HL-60 (cell line): ENCODE measurements around the gene GNPTAB.

Experiments
- GABPA ChIP-seq: IDR thresholded peaks from 2 replicates; pipeline ENCODE4 v1.6.1; 2012; ENCODE audit warnings: low read depth
- POLR2AphosphoS5 ChIP-seq: IDR thresholded peaks from 2 replicates; pipeline ENCODE4 v1.6.1; 2012; ENCODE audit warnings: low read depth
- REST ChIP-seq: IDR thresholded peaks from 2 replicates; pipeline ENCODE4 v1.6.1; 2012; ENCODE audit warnings: low read depth; ENCODE audit not compliant: insufficient replicate concordance
- TF ChIP-seq, protein P1 (sequence below): IDR thresholded peaks from one replicate; pipeline ENCODE4 v1.5.1; 2011; ENCODE audit warnings: low read length, control low read depth, inconsistent platforms; ENCODE audit not compliant: insufficient read depth

DNA sequence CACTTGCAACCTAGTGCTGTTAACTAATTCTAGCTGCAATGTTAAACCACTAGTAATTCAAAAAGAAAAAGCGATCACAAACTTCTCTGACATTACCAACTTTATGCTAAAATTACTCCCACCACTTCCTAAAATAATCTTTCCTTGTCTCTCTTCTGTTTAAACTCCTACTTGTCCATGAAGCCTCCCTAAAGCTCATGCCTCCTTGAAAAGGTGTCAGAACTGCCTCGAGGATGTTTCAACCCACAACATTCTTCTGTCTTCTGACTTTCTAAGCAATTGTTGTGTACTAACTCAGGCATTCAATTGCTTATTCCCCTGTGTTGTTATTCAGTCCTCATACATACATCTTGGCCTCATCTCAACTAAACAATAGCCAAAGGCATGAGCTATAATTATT is 5.9 kb downstream of the GNPTAB start:
- no peak for TF ChIP-seq REST
- TF ChIP-seq, protein P1, sequence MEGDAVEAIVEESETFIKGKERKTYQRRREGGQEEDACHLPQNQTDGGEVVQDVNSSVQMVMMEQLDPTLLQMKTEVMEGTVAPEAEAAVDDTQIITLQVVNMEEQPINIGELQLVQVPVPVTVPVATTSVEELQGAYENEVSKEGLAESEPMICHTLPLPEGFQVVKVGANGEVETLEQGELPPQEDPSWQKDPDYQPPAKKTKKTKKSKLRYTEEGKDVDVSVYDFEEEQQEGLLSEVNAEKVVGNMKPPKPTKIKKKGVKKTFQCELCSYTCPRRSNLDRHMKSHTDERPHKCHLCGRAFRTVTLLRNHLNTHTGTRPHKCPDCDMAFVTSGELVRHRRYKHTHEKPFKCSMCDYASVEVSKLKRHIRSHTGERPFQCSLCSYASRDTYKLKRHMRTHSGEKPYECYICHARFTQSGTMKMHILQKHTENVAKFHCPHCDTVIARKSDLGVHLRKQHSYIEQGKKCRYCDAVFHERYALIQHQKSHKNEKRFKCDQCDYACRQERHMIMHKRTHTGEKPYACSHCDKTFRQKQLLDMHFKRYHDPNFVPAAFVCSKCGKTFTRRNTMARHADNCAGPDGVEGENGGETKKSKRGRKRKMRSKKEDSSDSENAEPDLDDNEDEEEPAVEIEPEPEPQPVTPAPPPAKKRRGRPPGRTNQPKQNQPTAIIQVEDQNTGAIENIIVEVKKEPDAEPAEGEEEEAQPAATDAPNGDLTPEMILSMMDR: no peak
- no peak for TF ChIP-seq POLR2AphosphoS5
- TF ChIP-seq GABPA: no peak
